ENCODE data around the gene RPS19.

The RPS19 gene

DNA sequence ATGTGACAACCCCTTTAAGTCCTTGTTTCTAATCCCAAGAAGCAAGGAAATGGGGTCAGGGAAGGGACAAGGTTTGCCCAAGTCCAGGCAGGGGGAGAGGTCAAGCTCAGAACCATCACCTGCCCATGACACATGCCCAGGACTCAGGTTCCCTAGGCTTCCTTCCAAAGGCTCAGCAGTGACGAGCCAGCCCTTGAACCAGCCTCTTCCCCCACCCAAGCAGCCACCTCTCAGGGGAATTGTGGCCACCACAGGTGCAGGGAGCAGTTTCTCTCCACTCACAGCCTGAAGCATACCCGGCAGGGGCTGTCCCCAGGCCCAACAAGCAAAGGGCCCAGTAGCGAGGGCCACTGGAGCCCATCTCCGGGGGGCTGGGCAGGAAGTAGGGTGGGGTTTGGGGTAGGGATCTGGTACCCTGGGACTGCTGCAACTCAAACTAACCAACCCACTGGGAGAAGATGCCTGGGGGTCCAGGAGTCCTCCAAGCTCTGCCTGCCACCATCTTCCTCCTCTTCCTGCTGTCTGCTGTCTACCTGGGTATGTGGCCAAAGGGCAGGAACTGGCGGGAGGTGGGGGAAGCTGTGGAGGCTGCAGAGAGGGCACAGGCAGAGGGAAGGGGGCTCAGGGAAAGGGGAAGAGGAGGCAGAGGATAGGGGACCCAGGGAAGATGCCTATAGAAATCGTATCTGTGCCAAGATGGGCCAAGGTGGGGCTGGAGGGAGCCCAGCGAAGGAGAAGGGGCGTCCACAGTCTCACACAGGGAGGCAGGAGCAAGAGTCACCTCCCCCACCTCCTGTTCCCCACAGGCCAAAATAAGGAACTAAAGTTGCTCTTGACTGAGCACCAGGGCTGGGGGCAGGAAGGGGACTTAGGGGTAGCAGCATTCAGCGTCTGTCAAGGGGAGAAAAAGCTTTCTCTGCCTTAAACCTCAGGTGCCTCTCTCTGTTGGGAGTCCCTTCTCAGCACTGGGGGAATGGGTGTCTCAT, 17.1 kb downstream of the RPS19 start, which contains the start of gene CD79A:
Gene CD79A, plus strand, starts transcription at position 433 of the 986 bp plus-strand sequence. Its CDS starts 26 bp downstream, at position 459.
- in situ Hi-C loops (cut with HindIII; ENCODE audit: low sequenced_read_pairs) = no loop called here
- TF ChIP-seq, protein P1, sequence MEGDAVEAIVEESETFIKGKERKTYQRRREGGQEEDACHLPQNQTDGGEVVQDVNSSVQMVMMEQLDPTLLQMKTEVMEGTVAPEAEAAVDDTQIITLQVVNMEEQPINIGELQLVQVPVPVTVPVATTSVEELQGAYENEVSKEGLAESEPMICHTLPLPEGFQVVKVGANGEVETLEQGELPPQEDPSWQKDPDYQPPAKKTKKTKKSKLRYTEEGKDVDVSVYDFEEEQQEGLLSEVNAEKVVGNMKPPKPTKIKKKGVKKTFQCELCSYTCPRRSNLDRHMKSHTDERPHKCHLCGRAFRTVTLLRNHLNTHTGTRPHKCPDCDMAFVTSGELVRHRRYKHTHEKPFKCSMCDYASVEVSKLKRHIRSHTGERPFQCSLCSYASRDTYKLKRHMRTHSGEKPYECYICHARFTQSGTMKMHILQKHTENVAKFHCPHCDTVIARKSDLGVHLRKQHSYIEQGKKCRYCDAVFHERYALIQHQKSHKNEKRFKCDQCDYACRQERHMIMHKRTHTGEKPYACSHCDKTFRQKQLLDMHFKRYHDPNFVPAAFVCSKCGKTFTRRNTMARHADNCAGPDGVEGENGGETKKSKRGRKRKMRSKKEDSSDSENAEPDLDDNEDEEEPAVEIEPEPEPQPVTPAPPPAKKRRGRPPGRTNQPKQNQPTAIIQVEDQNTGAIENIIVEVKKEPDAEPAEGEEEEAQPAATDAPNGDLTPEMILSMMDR (IDR thresholded peaks at IDR 0.05; ENCODE audit: low read depth, low read length) = no peak
- no peak within 1 kb of the TSS for H3K4me3 ChIP-seq (ENCODE audit: low read depth, low read length)
- DNase-seq (ENCODE audit: low read depth, low spot score) = no peak

DNA sequence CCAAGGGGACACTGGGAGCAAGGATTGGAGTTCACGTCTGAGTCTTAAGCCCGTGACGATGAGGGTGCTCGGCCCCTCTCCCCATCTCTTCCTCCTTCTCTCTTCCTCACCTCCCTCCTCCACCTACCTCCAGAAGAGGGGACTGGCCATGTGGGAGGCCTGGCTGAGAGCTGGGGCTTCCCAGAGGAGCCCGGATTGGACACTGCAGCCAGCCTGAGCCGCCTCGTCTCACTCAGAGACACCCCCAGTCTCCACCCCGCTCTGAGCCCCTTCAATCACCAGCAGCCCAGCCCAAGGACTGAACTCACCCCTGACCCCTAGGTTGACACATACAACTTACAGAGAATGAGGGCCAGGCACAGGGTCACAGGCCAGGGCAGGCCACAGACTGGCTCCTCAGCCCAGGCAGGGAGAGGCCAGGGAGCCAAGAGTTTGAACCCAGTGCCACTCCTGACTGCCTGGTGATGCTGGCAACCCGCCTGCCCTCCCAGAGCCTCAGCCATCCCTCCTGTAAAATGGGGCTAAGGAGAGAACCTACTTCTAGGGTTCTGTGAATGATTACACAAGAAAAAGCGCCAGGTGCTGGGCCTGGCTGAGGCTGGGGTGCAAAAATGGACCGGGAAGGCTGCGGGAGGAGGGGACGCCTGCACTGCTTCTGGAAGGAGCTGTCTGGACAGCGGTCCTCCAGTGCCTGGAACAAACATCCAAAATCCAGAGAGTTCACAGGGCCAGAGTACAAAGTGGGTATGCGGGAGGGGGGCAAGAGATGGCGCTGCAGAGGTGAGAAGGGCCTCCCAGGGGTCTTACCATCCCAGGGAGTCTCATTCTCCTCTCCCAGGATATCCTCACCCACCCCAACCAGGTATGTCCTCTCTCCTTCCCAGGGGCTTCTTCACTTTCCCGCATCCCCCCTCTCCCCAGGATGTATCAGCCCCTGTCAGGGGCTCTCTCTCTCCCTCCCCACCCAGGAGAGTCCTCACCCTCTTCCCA, 18.2 kb downstream of the RPS19 start:
- TF ChIP-seq, protein P1 (IDR thresholded peaks at IDR 0.05; ENCODE audit: low read depth, low read length) = no peak
- in situ Hi-C loops (cut with HindIII; ENCODE audit: low sequenced_read_pairs) = no loop called here
- DNase-seq (ENCODE audit: low read depth, low spot score) = no peak
- H3K4me3 ChIP-seq (ENCODE audit: low read depth, low read length) = no peak overlapping the region

GRCh38 chr19:41879080-41879479, 19.0 kb downstream of the RPS19 start:
- DNase-seq (ENCODE audit: low read depth, low spot score) = no peak
- TF ChIP-seq, protein P1 (IDR thresholded peaks at IDR 0.05; ENCODE audit: low read depth, low read length) = no peak
- in situ Hi-C loops (cut with HindIII; ENCODE audit: low sequenced_read_pairs) = no loop called here
- no peak overlapping the region for H3K4me3 ChIP-seq (ENCODE audit: low read depth, low read length)

GRCh38 chr19:41879670-41880328, 19.7 kb downstream of the RPS19 start:
- H3K4me3 ChIP-seq (ENCODE audit: low read depth, low read length) = no peak overlapping the region
- in situ Hi-C loops (cut with HindIII; ENCODE audit: low sequenced_read_pairs) = no loop called here
- no peak for DNase-seq (ENCODE audit: low read depth, low spot score)
- TF ChIP-seq, protein P1 (IDR thresholded peaks at IDR 0.05; ENCODE audit: low read depth, low read length) = no peak

- no peak overlapping the region for H3K4me3 ChIP-seq (ENCODE audit: low read depth, low read length)
- DNase-seq (ENCODE audit: low read depth, low spot score) = no peak
- TF ChIP-seq, protein P1 (IDR thresholded peaks at IDR 0.05; ENCODE audit: low read depth, low read length) = no peak
- in situ Hi-C loops (cut with HindIII; ENCODE audit: low sequenced_read_pairs) = no loop called here
These were observed 20.3 kb downstream of the RPS19 start for GRCh38 chr19:41880329-41880708.
